GM12875 (cell line): ENCODE data around the gene DSCAML1.

Source experiments
- H3K4me3 ChIP-seq: one replicate; pipeline ENCODE4 v1.5.1; 2011; ENCODE audit warnings: low read depth, low read length, control low read depth
- TF ChIP-seq, protein P1 (sequence below): IDR thresholded peaks from 2 replicates; pipeline ENCODE4 v1.5.1; 2011; ENCODE audit warnings: low read depth, mild to moderate bottlenecking, control low read depth, inconsistent platforms, low read length, moderate library complexity, borderline replicate concordance; ENCODE audit not compliant: insufficient read depth

DSCAML1 gene

DNA sequence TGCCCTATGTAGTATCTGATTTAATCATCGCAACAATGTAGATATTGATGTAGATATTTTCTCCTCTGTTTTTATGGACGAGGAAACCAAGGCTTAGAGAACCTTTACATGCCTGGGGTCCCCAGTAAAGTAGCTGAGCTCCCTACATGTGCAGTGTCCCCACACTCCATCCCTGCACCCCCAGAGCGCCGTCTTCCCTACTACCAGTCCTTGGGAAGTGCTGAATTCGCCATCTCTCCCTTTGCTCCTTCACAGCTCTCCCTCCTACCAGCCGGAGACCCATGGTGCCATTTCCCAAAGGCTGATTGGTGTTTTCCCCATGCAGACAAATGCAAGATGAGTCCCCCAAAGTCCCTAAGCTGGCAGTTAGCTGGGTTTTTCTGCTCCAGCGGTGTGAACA lies 383.4 kb downstream of the DSCAML1 start:
- no peak overlapping the region for H3K4me3 ChIP-seq
- TF ChIP-seq, protein P1, sequence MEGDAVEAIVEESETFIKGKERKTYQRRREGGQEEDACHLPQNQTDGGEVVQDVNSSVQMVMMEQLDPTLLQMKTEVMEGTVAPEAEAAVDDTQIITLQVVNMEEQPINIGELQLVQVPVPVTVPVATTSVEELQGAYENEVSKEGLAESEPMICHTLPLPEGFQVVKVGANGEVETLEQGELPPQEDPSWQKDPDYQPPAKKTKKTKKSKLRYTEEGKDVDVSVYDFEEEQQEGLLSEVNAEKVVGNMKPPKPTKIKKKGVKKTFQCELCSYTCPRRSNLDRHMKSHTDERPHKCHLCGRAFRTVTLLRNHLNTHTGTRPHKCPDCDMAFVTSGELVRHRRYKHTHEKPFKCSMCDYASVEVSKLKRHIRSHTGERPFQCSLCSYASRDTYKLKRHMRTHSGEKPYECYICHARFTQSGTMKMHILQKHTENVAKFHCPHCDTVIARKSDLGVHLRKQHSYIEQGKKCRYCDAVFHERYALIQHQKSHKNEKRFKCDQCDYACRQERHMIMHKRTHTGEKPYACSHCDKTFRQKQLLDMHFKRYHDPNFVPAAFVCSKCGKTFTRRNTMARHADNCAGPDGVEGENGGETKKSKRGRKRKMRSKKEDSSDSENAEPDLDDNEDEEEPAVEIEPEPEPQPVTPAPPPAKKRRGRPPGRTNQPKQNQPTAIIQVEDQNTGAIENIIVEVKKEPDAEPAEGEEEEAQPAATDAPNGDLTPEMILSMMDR, result no peak

DNA sequence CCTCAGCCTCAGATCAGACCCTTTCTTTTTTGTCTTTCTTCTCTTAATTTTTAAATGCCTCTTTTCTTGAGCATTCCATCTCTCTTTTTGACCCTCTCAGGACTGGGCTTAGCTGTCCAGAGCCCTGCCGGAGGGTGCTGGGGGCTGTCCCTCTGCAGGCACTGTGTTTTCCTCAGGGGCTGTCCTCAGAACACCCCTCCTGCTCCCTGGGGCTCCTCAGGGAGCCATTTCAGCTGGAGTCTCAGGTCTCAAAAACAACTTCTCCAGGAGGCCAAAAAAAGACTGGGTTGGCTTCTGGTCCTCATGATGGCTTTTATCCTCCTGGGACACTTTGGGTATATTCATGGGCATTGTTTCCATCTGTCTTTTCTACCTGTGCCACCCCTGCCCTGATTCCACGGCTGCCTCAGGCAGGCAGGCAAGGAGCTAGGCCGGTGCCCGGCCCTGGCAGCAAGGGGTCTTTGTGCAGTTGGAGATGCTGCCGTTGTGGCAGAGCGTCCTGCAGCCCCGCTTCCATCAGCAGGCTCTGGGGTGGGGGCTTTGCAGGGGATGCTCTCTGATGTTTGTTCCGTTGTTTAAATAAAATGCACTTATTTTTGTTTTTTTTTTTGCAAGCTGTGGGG lies 384.3 kb downstream of the DSCAML1 start:
- TF ChIP-seq, protein P1, result no peak
- H3K4me3 ChIP-seq, result no peak overlapping the region

DNA sequence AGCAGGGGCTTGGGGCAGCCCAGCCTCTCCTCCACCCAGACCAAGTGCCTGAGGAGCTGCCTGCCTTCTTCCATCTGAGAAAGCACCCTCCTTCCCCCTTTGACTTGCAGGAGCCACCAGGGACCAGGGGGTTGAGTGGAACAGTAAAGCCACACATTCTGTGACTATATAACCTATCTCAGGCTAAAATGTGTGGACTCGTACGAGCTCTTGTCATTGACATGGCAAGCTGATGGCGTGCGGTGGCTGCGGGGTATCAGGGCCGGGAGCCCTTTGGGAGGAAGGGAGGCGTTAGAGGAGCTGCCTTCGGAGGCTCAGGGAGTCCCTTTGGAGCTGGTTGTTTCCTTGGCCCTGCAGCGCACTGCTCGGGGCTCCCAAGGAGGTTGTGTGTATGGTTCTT lies 384.8 kb downstream of the DSCAML1 start:
- TF ChIP-seq, protein P1, result no peak
- no peak overlapping the region for H3K4me3 ChIP-seq

DNA sequence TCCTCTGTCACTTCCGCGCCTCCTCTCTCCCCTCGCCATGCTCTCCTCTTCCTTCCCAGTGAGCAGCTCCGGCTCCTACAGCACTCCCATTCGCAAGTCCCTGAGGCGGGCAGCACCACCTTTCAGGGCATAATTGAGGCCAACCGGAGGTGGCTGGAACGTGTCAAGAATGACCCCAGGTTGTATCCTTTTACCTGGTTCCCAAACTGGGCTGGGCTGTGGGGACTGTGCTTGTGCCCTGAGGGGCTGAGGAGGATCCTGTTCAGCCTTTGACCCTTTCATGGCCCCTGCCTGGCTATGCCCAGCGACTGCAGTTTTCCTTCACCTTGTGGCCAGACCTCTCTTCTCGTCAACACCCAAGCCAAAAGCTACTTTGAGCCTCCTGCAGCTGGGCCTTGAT lies 385.3 kb downstream of the DSCAML1 start:
- TF ChIP-seq, protein P1, result no peak
- no peak overlapping the region for H3K4me3 ChIP-seq

DNA sequence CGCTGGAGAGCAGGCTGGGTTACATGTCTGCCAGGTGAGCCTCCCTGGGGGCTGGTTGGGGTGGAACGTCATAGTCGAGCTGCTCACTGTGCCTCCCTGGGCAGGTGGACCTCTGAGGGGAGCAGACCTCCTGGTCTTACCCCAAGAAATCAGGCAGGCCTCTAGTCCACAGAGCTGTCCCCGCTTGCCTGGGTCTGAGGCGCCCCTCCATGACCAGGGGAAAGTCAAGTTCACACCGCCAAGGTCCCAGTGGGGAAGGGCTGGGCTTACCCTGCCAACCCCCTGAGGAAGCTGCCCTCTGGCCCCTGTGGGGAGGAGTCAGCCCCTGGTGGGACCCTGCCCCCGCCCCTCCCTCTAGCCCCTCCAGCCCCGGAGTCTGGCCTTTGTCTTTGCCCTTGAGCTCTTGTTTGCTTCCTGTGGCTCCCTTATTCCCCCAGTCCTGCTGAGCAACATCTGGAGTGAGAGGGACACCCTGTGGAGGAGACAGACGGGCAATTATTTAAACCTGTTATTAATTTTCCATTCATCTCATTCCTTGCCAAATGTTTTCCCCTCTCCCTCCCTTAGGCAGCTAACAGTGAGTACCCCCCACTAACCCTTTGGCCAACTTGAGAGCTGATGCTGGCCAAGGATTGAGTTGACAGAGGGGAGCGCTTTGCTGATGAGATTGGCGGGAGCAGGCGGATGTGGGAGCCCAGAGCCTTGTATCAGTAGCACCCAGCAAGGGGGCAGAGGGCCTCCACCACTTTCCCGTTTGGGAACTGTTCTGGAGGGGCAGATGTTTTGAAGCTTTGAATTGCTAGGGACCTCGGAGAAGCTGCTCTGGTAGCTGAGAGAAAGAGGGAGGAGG lies 385.9 kb downstream of the DSCAML1 start:
- no peak overlapping the region for H3K4me3 ChIP-seq
- TF ChIP-seq, protein P1, result no peak

DNA sequence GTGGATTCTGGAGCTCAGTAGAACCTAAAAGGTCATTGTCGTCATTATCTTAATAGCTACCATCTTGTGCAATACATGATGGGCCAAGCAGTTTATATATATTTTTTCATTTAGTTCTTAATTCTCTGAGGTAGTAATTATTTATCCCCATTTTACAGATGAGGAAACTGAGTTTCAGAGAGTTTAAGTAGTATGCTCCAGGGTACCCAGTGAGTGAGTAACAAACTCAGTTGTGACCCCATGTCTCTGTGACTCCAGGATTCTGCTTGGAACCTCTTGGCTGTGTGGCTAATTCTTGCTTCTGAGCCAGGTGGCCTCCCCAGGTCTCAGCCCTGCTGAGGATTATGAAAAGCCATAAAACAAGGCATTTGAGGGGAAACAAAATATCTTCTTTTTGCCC lies 386.8 kb downstream of the DSCAML1 start:
- TF ChIP-seq, protein P1, result no peak
- H3K4me3 ChIP-seq, result no peak overlapping the region

DNA sequence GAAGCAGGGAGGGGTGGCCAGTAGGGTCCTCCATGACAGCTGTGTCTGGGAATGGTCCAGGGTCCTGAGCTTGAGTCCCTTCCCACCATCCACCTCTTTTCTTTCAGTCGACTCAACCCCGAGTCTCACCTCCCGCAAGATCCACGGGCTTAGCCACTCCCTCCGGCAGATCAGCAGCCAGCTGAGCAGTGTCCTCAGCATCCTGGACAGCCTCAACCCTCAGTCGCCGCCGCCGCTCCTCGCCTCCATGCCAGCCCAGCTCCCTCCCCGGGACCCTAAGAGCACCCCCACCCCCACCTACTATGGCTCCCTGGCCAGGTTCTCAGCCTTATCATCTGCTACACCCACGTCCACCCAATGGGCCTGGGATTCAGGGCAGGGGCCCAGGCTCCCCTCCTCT lies 387.5 kb downstream of the DSCAML1 start:
- TF ChIP-seq, protein P1, result no peak

More for the DNA sequence above, 387.5 kb downstream of the DSCAML1 start:
- no peak overlapping the region for H3K4me3 ChIP-seq
